Testis (tissue), 2 donors: ENCODE measurements around the gene EIF5A.

ENCODE experiments used
- CTCF ChIP-seq, 3 experiments: fragments of 450-650 bp in 2 of 3; fragments of 200-600 bp in 1 of 3; sonication (generic) in 1 of 3; IDR thresholded peaks; one replicate each; pipeline ENCODE4 v1.5.1; 2016 to 2019; ENCODE audit warnings: antibody characterized with exemption in 3 of 3, mild to moderate bottlenecking in 2 of 3, moderate library complexity in 1 of 3
- POLR2A ChIP-seq: fragments of 450-650 bp; IDR thresholded peaks from one replicate; pipeline ENCODE4 v1.6.1; 2017; ENCODE audit warnings: antibody characterized with exemption, mild to moderate bottlenecking, moderate library complexity

GRCh38 chr17:7334938-7335538, 27.6 kb downstream of the EIF5A start:
- TF ChIP-seq CTCF (IDR thresholded peaks at IDR 0.05) (no peak), POLR2A (no peak)
